ENCODE data around the gene ZBED2.
"Not testable (repeated sequence)": the region's sequence is repeated elsewhere in the genome, so short reads cannot be mapped to it uniquely, and the experiment has no call there.

ZBED2 gene

GRCh38 chr3:111571282-111571681 is 23.9 kb downstream of the ZBED2 start:
- DNase-seq (ENCODE audit: low read depth), result no peak

GRCh38 chr3:111570404-111571030 is 24.6 kb downstream of the ZBED2 start:
- no peak for DNase-seq (ENCODE audit: low read depth)

- no peak for DNase-seq (ENCODE audit: low read depth)
These were observed 26.2 kb downstream of the ZBED2 start for GRCh38 chr3:111568911-111569310.

GRCh38 chr3:111568355-111568754 is 26.8 kb downstream of the ZBED2 start:
- no peak for DNase-seq (ENCODE audit: low read depth)

GRCh38 chr3:111566844-111567243 is 28.3 kb downstream of the ZBED2 start:
- DNase-seq (ENCODE audit: low read depth), result no peak

GRCh38 chr3:111561902-111562301 is 33.2 kb downstream of the ZBED2 start:
- not testable (repeated sequence) for DNase-seq (ENCODE audit: low read depth)

GRCh38 chr3:111548756-111549155 is 46.4 kb downstream of the ZBED2 start:
- DNase-seq (ENCODE audit: low read depth), result no peak

- no peak for DNase-seq (ENCODE audit: low read depth)
These were observed 47.1 kb downstream of the ZBED2 start for GRCh38 chr3:111548092-111548491.

- no peak for DNase-seq (ENCODE audit: low read depth)
These were observed 47.5 kb downstream of the ZBED2 start for GRCh38 chr3:111547631-111548030.

GRCh38 chr3:111545349-111545748 is 49.8 kb downstream of the ZBED2 start:
- DNase-seq (ENCODE audit: low read depth), result no peak

Data from non-pigmented ciliary epithelial cell (primary cell).